A673 (cell line): ENCODE data around the gene GRM5. TPM values are rescaled to one million over a fixed set of nuclear protein-coding genes. Genes with fewer than 3 reads are reported as not detected.
"Not testable (repeated sequence)": the region's sequence is repeated elsewhere in the genome, so short reads cannot be mapped to it uniquely, and the experiment has no call there.

Experiments
- BruUV-seq: library from RNA; stranded (reverse); fragments of 400-500 nt; replicated peaks from 2 replicates; lab custom pipeline; 2021; lab: Mats Ljungman, UMichigan
- CTCF ChIA-PET: fragments of 300-600 bp; sonication (Branson Sonifier 250); formaldehyde crosslinking; loops from one replicate; lab custom pipeline; 2022; ENCODE audit warnings: antibody characterized with exemption; lab: Charles Lee
- POLR2A ChIA-PET: fragments of 300-600 bp; sonication (Branson Sonifier 250); formaldehyde crosslinking; loops from one replicate; lab custom pipeline; 2022; ENCODE audit warnings: antibody characterized with exemption; ENCODE audit not compliant: low non-redundant PET; lab: Charles Lee
- DNase-seq: peaks from one replicate; pipeline ENCODE4 v3.0.0-alpha.2; 2015; ENCODE audit warnings: low spot score
- H3K27ac ChIP-seq: fragments of 200-600 bp; sonication (generic); 2 replicates; pipeline ENCODE4 v1.5.1; 2016; ENCODE audit warnings: mixed run types, low read depth, mild to moderate bottlenecking, mixed read lengths, antibody characterized with exemption, low read length; ENCODE audit not compliant: poor library complexity, severe bottlenecking
- H3K27me3 ChIP-seq: fragments of 200-600 bp; sonication (generic); replicated peaks from 2 replicates; pipeline ENCODE4 v1.6.1; 2017; ENCODE audit warnings: mixed run types, low read depth, mild to moderate bottlenecking, mixed read lengths, antibody characterized with exemption, low read length; ENCODE audit not compliant: insufficient read depth, poor library complexity
- H3K36me3 ChIP-seq: fragments of 200-600 bp; sonication (generic); 2 replicates; pipeline ENCODE4 v1.6.1; 2016; ENCODE audit warnings: mixed run types, mild to moderate bottlenecking, mixed read lengths, antibody characterized with exemption, low read length; ENCODE audit not compliant: insufficient read depth, poor library complexity, severe bottlenecking
- H3K4me1 ChIP-seq: fragments of 200-600 bp; sonication (generic); 2 replicates; pipeline ENCODE4 v1.6.1; 2017; ENCODE audit warnings: mixed run types, mild to moderate bottlenecking, mixed read lengths, antibody characterized with exemption, low read length; ENCODE audit not compliant: insufficient read depth, poor library complexity, severe bottlenecking
- H3K4me3 ChIP-seq: fragments of 200-600 bp; sonication (generic); 2 replicates; pipeline ENCODE4 v1.5.1; 2016; ENCODE audit warnings: low read depth, mixed run types, mild to moderate bottlenecking, mixed read lengths, low read length; ENCODE audit not compliant: poor library complexity, severe bottlenecking
- H3K9me3 ChIP-seq: fragments of 200-600 bp; sonication (generic); 2 replicates; pipeline ENCODE4 v1.6.1; 2016; ENCODE audit warnings: mixed run types, low read depth, mild to moderate bottlenecking, mixed read lengths, antibody characterized with exemption, low read length; ENCODE audit not compliant: poor library complexity, severe bottlenecking
- CTCF ChIP-seq: fragments of 300-800, 200-600 bp; sonication (generic); conservative IDR thresholded peaks from 2 replicates; pipeline ENCODE4 v1.5.1; 2017; ENCODE audit warnings: low read depth, mild to moderate bottlenecking, antibody characterized with exemption, low read length, moderate library complexity, mixed read lengths
- EZH2 ChIP-seq: fragments of 200-600 bp; sonication (generic); IDR thresholded peaks from 2 replicates; pipeline ENCODE4 v1.6.1; 2017; ENCODE audit warnings: borderline replicate concordance, low read depth, mild to moderate bottlenecking, mixed read lengths, antibody characterized with exemption, low read length; ENCODE audit not compliant: poor library complexity, severe bottlenecking
- intact Hi-C: fragments of 100-400 bp; cut with micrococcal nuclease; formaldehyde crosslinking; loops from one replicate; pipeline ENCODE4 v1.10.0; 2022; ENCODE audit not compliant: unreplicated experiment
- total RNA-seq: library from RNA; stranded (reverse); gene quantifications from 2 replicates; pipeline ENCODE4 v1.2.3, GENCODE V29; 2021

GRM5 gene
- total RNA-seq, 1 experiment from 2014 or later = not detected

GRCh38 chr11:88861618-88862017, 204.2 kb downstream of the GRM5 start:
- Histone ChIP-seq H3K4me1 (no peaks in the 10 kb centered on the region), H3K27me3 (no peaks in the 10 kb centered on the region), H3K4me3 (no peak overlapping the region), H3K36me3 (no peaks in the 10 kb centered on the region), H3K27ac (no peak overlapping the region), H3K9me3 (no peaks in the 10 kb centered on the region)
- intact Hi-C loops = no loop called here
- no peak for DNase-seq
- ChIA-PET CTCF (no interaction called here), POLR2A (no interaction called here)
- TF ChIP-seq EZH2 (no peak), CTCF (no peak)
- no TSS peak for BruUV-seq

- DNase-seq, H3K4me3 ChIP-seq, H3K36me3 ChIP-seq, intact Hi-C loops, H3K9me3 ChIP-seq, H3K27me3 ChIP-seq, H3K4me1 ChIP-seq, BruUV-seq, POLR2A ChIA-PET, H3K27ac ChIP-seq, CTCF ChIA-PET: not testable (repeated sequence)
Observed at GRCh38 chr11:88860431-88860830, 205.4 kb downstream of the GRM5 start.

- CTCF ChIA-PET, BruUV-seq, H3K4me1 ChIP-seq, intact Hi-C loops, H3K9me3 ChIP-seq, H3K27ac ChIP-seq, H3K27me3 ChIP-seq, POLR2A ChIA-PET, DNase-seq, H3K36me3 ChIP-seq, H3K4me3 ChIP-seq: not testable (repeated sequence)
Observed at GRCh38 chr11:88853963-88854362, 211.8 kb downstream of the GRM5 start.

GRCh38 chr11:88851547-88851946, 214.2 kb downstream of the GRM5 start:
- POLR2A ChIA-PET, H3K9me3 ChIP-seq, H3K27me3 ChIP-seq, H3K4me3 ChIP-seq, H3K4me1 ChIP-seq, H3K27ac ChIP-seq, H3K36me3 ChIP-seq, CTCF ChIA-PET, DNase-seq, BruUV-seq, intact Hi-C loops: not testable (repeated sequence)

GRCh38 chr11:88849773-88850172, 216.0 kb downstream of the GRM5 start:
- POLR2A ChIA-PET, BruUV-seq: not testable (repeated sequence)

More at GRCh38 chr11:88849773-88850172, 216.0 kb downstream of the GRM5 start:
- H3K27ac ChIP-seq, H3K9me3 ChIP-seq, intact Hi-C loops, H3K36me3 ChIP-seq, CTCF ChIA-PET, H3K4me1 ChIP-seq, H3K27me3 ChIP-seq, H3K4me3 ChIP-seq, DNase-seq: not testable (repeated sequence)
